OCI-LY3 (cell line): ENCODE measurements around the gene ME3.

Experiments
- EZH2phosphoT487 ChIP-seq: fragments of 200-600 bp; shearing (Covaris generic); IDR thresholded peaks from 2 replicates; pipeline ENCODE4 v1.6.1; 2018; ENCODE audit warnings: antibody characterized with exemption, mixed run types, low read depth
- TF ChIP-seq, protein P1 (sequence below): fragments of 200-600, 300-600 bp; sonication (generic); IDR thresholded peaks from 2 replicates; pipeline ENCODE4 v1.5.1; 2014; ENCODE audit warnings: antibody characterized with exemption, low read length, low read depth

DNA sequence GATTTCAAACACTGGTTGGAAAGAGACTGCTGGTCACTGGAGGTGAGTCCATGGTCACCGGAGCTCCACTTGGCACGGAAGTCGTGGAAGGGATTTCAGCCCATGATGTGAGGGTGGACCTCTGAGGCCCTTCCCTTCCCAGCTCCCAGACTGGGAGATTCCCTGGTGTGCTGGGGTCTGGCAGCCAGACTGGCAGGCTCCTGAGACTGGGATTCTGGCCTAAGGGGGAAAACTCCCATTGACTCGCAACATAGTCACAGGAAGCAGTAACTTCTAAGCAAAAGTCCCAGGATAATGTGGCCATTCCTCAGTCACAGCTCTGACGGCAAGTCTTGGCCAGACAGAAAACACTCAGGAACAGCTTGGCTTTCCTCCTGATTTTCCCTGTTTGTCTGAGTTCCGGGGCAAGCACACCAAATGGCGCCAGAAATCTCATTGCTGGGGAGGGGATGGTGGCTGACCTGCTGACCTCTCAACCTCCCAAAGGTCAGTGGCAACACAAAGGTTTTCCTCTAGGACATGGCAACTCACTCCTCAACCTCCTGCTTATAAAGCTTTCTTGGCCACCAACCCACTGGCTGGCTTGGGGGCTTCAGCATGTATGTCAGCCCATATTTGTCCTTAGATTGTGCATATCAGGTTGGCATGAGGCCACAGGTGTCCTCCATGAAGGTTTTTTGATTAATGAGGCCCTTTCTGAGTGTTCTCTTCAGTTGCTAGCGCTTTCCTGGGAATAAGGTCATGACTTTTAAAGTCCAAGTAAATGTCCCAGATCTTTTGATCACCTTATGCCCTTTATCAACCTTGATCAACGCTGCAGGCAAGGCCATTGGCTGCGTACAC, 198.2 kb downstream of the ME3 start:
- TF ChIP-seq, protein P1, sequence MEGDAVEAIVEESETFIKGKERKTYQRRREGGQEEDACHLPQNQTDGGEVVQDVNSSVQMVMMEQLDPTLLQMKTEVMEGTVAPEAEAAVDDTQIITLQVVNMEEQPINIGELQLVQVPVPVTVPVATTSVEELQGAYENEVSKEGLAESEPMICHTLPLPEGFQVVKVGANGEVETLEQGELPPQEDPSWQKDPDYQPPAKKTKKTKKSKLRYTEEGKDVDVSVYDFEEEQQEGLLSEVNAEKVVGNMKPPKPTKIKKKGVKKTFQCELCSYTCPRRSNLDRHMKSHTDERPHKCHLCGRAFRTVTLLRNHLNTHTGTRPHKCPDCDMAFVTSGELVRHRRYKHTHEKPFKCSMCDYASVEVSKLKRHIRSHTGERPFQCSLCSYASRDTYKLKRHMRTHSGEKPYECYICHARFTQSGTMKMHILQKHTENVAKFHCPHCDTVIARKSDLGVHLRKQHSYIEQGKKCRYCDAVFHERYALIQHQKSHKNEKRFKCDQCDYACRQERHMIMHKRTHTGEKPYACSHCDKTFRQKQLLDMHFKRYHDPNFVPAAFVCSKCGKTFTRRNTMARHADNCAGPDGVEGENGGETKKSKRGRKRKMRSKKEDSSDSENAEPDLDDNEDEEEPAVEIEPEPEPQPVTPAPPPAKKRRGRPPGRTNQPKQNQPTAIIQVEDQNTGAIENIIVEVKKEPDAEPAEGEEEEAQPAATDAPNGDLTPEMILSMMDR, result no peak
- TF ChIP-seq EZH2phosphoT487, result no peak
